Ecto neural progenitor cell (in vitro differentiated cells): ENCODE data around the gene TTC17.
A peak's percentile ranks its signal among the peaks of the same experiment; 100 is the strongest.
"Not testable (repeated sequence)": the region's sequence is repeated elsewhere in the genome, so short reads cannot be mapped to it uniquely, and the experiment has no call there.

Experiments used
- DNase-seq: peaks from one replicate; pipeline ENCODE4 v3.0.0-alpha.2; 2018; ENCODE audit warnings: low spot score

TTC17 gene

GRCh38 chr11:43459246-43459645 lies 100.5 kb downstream of the TTC17 start:
- no peak for DNase-seq

GRCh38 chr11:43462359-43462758 lies 103.6 kb downstream of the TTC17 start:
- no peak for DNase-seq

- no peak for DNase-seq
Measured at GRCh38 chr11:43467958-43468357, 109.2 kb downstream of the TTC17 start.

- DNase-seq: not testable (repeated sequence)
Measured at GRCh38 chr11:43477491-43477890, 118.8 kb downstream of the TTC17 start.

- DNase-seq: no peak
Measured at GRCh38 chr11:43486141-43486540, 127.4 kb downstream of the TTC17 start.

- DNase-seq: no peak
Measured at GRCh38 chr11:43489869-43490465, 131.2 kb downstream of the TTC17 start.

- no peak for DNase-seq
Measured at GRCh38 chr11:43492701-43493100, 134.0 kb downstream of the TTC17 start.

GRCh38 chr11:43493431-43493830 lies 134.7 kb downstream of the TTC17 start:
- no peak for DNase-seq

- DNase-seq: no peak
Measured at GRCh38 chr11:43497144-43497543, 138.4 kb downstream of the TTC17 start.

- DNase-seq: no peak
Measured at GRCh38 chr11:43498561-43498960, 139.8 kb downstream of the TTC17 start.

- no peak for DNase-seq
Measured at GRCh38 chr11:43503417-43503816, 144.7 kb downstream of the TTC17 start.

- no peak for DNase-seq
Measured at GRCh38 chr11:43504316-43504950, 145.7 kb downstream of the TTC17 start.

GRCh38 chr11:43505171-43505570 lies 146.5 kb downstream of the TTC17 start:
- DNase-seq: no peak

GRCh38 chr11:43507171-43507570 lies 148.5 kb downstream of the TTC17 start:
- no peak for DNase-seq

GRCh38 chr11:43508511-43508918 lies 149.8 kb downstream of the TTC17 start:
- DNase-seq: no peak

- DNase-seq: no peak
Measured at GRCh38 chr11:43511959-43512358, 153.2 kb downstream of the TTC17 start.

GRCh38 chr11:43515090-43515489 lies 156.4 kb downstream of the TTC17 start:
- no peak for DNase-seq

GRCh38 chr11:43516316-43516850 lies 157.7 kb downstream of the TTC17 start:
- DNase-seq: peak; percentile 78

- DNase-seq: no peak
Measured at GRCh38 chr11:43517518-43517917, 158.8 kb downstream of the TTC17 start.

GRCh38 chr11:43518408-43519160 lies 159.9 kb downstream of the TTC17 start:
- no peak for DNase-seq

GRCh38 chr11:43521471-43521870 lies 162.8 kb downstream of the TTC17 start:
- peak; percentile 12 for DNase-seq

GRCh38 chr11:43523632-43524031 lies 164.9 kb downstream of the TTC17 start:
- DNase-seq: no peak

GRCh38 chr11:43532041-43532440 lies 173.3 kb downstream of the TTC17 start:
- DNase-seq: no peak
